ENCODE measurements around the gene C6orf118.

DNA sequence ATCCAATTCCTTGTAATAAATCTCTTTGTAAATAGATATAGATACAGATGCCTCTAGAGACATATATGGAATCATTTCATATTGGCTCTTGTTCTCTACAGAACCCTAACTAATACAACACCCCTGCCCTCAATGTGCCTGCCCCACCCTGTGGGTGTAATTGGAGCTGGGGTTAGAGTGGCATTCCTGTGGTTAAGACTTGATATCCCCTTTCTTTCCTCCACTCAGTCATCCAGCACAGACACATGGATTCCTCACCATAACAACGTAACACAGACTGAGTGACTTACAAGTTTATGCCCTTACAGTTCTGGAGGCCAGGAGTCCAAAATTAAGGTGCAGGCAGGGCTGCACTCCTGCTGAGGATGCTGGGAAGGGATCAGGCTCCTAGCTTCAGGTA is 42.8 kb downstream of the C6orf118 start:
- TF ChIP-seq, protein P1, sequence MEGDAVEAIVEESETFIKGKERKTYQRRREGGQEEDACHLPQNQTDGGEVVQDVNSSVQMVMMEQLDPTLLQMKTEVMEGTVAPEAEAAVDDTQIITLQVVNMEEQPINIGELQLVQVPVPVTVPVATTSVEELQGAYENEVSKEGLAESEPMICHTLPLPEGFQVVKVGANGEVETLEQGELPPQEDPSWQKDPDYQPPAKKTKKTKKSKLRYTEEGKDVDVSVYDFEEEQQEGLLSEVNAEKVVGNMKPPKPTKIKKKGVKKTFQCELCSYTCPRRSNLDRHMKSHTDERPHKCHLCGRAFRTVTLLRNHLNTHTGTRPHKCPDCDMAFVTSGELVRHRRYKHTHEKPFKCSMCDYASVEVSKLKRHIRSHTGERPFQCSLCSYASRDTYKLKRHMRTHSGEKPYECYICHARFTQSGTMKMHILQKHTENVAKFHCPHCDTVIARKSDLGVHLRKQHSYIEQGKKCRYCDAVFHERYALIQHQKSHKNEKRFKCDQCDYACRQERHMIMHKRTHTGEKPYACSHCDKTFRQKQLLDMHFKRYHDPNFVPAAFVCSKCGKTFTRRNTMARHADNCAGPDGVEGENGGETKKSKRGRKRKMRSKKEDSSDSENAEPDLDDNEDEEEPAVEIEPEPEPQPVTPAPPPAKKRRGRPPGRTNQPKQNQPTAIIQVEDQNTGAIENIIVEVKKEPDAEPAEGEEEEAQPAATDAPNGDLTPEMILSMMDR (conservative IDR thresholded peaks at IDR 0.05 in 1 of 2, IDR thresholded peaks at IDR 0.05 in 1 of 2; ENCODE audit: extremely low read depth in 1 of 2, insufficient read depth in 1 of 2, low read depth in 1 of 2, low read length in 2 of 2) = no peak
- no peak for TF ChIP-seq EZH2 (IDR thresholded peaks at IDR 0.05; ENCODE audit: borderline replicate concordance, low read length)

Data from mammary epithelial cell (primary cell).